K562 (cell line): ENCODE results near the gene IFITM2. TPM values are rescaled to one million over a fixed set of nuclear protein-coding genes. Genes with fewer than 3 reads are reported as not detected.

Experiments used
- CTBP1 ChIP-seq: fragments of 450-650 bp; IDR thresholded peaks from 2 replicates; pipeline ENCODE4 v1.6.1; 2016; ENCODE audit warnings: borderline replicate concordance
- DIDO1 ChIP-seq: fragments of 450-650 bp; IDR thresholded peaks from 2 replicates; pipeline ENCODE4 v1.6.1; 2016; ENCODE audit warnings: low read depth, missing biosample characterization, missing genetic modification characterization
- E2F6 ChIP-seq, 2 experiments: IDR thresholded peaks; 2 replicates each; pipeline ENCODE4 v1.6.1; 2011; ENCODE audit warnings: borderline replicate concordance in 1 of 2, control low read depth in 1 of 2, low read depth in 1 of 2, low read length in 1 of 2, mild to moderate bottlenecking in 1 of 2, mixed read lengths in 1 of 2, moderate library complexity in 1 of 2; ENCODE audit not compliant: insufficient read depth in 1 of 2, insufficient read length in 1 of 2, poor library complexity in 1 of 2, severe bottlenecking in 1 of 2; ENCODE audit errors: extremely low read depth in 1 of 2
- HDAC1 ChIP-seq, 2 experiments: fragments of 450-650 bp; IDR thresholded peaks; 2 replicates each; pipeline ENCODE4 v1.6.1; 2016 to 2017; ENCODE audit warnings: inconsistent platforms in 1 of 2, mild to moderate bottlenecking in 1 of 2, moderate library complexity in 1 of 2
- HLTF ChIP-seq: fragments of 450-650 bp; IDR thresholded peaks from 2 replicates; pipeline ENCODE4 v1.6.1; 2016
- KDM4B ChIP-seq, 2 experiments: fragments of 450-650 bp in 1 of 2; sonication (generic) in 1 of 2; IDR thresholded peaks; 2 replicates each; pipeline ENCODE4 v1.6.1; 2016 to 2017; ENCODE audit warnings: borderline replicate concordance in 2 of 2, antibody characterized with exemption in 1 of 2, low read depth in 1 of 2, mild to moderate bottlenecking in 1 of 2
- MIER1 ChIP-seq: fragments of 450-650 bp; IDR thresholded peaks from 2 replicates; pipeline ENCODE4 v1.6.1; 2016; ENCODE audit warnings: antibody characterized with exemption, mild to moderate bottlenecking, low read depth
- NR4A1 ChIP-seq, 2 experiments: fragments of 250-450 bp in 1 of 2; fragments of 450-650 bp in 1 of 2; sonication (Bioruptor Pico) in 1 of 2; IDR thresholded peaks; 2 replicates each; pipeline versions ENCODE4 v1.4.0 to v1.6.1; 2016 to 2020; ENCODE audit warnings: mild to moderate bottlenecking in 2 of 2, missing compliant biosample characterization in 1 of 2, missing genetic modification characterization in 1 of 2, moderate library complexity in 1 of 2
- NRF1 ChIP-seq, 2 experiments: fragments of 450-650 bp; IDR thresholded peaks in 1 of 2; conservative IDR thresholded peaks in 1 of 2; 2 replicates each; pipeline ENCODE4 v1.6.1; 2014; ENCODE audit warnings: mild to moderate bottlenecking in 2 of 2
- POLR2A ChIP-seq: fragments of 450-650 bp; conservative IDR thresholded peaks from 2 replicates; pipeline ENCODE4 v1.6.1; 2016
- PRMT5 ChIP-seq: sonication (generic); formaldehyde crosslinking; IDR thresholded peaks from 2 replicates; pipeline ENCODE4 v1.5.0; 2020; ENCODE audit warnings: missing genetic modification reagents
- RBM14 ChIP-seq: fragments of 200-400 bp; formaldehyde crosslinking; IDR thresholded peaks from 2 replicates; pipeline ENCODE4 v1.6.1; 2018; ENCODE audit warnings: low read depth, mild to moderate bottlenecking, low read length, moderate library complexity, borderline replicate concordance; ENCODE audit not compliant: insufficient read depth
- SAFB2 ChIP-seq: fragments of 200-400 bp; formaldehyde crosslinking; IDR thresholded peaks from 2 replicates; pipeline ENCODE4 v1.6.1; 2018; ENCODE audit warnings: borderline replicate concordance, low read length, low read depth, moderate library complexity; ENCODE audit not compliant: severe bottlenecking
- SIN3B ChIP-seq: fragments of 450-650 bp; IDR thresholded peaks from 2 replicates; pipeline ENCODE4 v1.6.1; 2017; ENCODE audit warnings: low read depth, mild to moderate bottlenecking, moderate library complexity
- SP1 ChIP-seq: sonication (generic); formaldehyde crosslinking; IDR thresholded peaks from 2 replicates; pipeline ENCODE4 v1.8.1; 2022; ENCODE audit warnings: mild to moderate bottlenecking, missing genetic modification reagents
- TSC22D4 ChIP-seq: fragments of 450-650 bp; IDR thresholded peaks from 2 replicates; pipeline ENCODE4 v1.6.1; 2016; ENCODE audit warnings: missing genetic modification characterization, missing biosample characterization, control low read depth
- ZNF3 ChIP-seq: fragments of 250-450 bp; sonication (Bioruptor Pico); IDR thresholded peaks from 2 replicates; pipeline ENCODE4 v1.5.0; 2021; ENCODE audit warnings: mild to moderate bottlenecking, moderate library complexity
- ZNF41 ChIP-seq: fragments of 250-450 bp; sonication (Bioruptor Pico); conservative IDR thresholded peaks from 2 replicates; pipeline ENCODE4 v1.4.0; 2020; ENCODE audit warnings: mild to moderate bottlenecking
- ZSCAN29 ChIP-seq: fragments of 450-650 bp; IDR thresholded peaks from 2 replicates; pipeline ENCODE4 v1.6.1; 2017
- ZSCAN32 ChIP-seq: fragments of 450-650 bp; formaldehyde crosslinking; IDR thresholded peaks from 2 replicates; pipeline ENCODE4 v1.4.0; 2020; ENCODE audit warnings: mild to moderate bottlenecking, moderate library complexity
- polyA plus RNA-seq, 8 experiments: library from polyadenylated mRNA; depleted of rRNA in 4 of 8; stranded (reverse) in 5 of 8; unstranded in 3 of 8; fragments of >200 nt; fragmentation: Nextera tagmentation in 2 of 8; fragmentation: Illumina TruSeq in 1 of 8; extraction: Ambion mirVana in 2 of 8; extraction: Trizol in 1 of 8; gene quantifications; 2 replicates each; pipeline versions ENCODE4 v1.2.1 to v1.2.3, GENCODE V29; 2011 to 2014; ENCODE audit warnings: inconsistent platforms in 1 of 8, missing spikeins in 1 of 8
- total RNA-seq, 7 experiments: library from RNA; depleted of rRNA in 6 of 7; stranded (reverse); fragments of >200 nt in 6 of 7; fragmentation: Illumina TruSeq in 2 of 7; extraction: Trizol in 2 of 7; gene quantifications; 2 replicates each; pipeline versions ENCODE4 v1.2.1 to v1.2.3, GENCODE V29; 2011 to 2021; ENCODE audit warnings: low replicate concordance in 1 of 7
- TF ChIP-seq, protein P1 (sequence below): fragments of 200-800 bp; sonication (Bioruptor generic); IDR thresholded peaks from 2 replicates; pipeline ENCODE4 v1.6.1; 2017; ENCODE audit warnings: missing genetic modification characterization, missing compliant biosample characterization
- TF ChIP-seq, protein P2 (sequence below): fragments of 250-450 bp; sonication (Bioruptor Pico); IDR thresholded peaks from 2 replicates; pipeline ENCODE4 v1.4.0; 2020

Gene IFITM2
- total and polyA plus RNA-seq, 9 of the 15 experiments (the other 6 are each of a cell fraction or from before 2014, with no cell fraction given) = 52.8 to 4,872 (median 356) TPM

DNA sequence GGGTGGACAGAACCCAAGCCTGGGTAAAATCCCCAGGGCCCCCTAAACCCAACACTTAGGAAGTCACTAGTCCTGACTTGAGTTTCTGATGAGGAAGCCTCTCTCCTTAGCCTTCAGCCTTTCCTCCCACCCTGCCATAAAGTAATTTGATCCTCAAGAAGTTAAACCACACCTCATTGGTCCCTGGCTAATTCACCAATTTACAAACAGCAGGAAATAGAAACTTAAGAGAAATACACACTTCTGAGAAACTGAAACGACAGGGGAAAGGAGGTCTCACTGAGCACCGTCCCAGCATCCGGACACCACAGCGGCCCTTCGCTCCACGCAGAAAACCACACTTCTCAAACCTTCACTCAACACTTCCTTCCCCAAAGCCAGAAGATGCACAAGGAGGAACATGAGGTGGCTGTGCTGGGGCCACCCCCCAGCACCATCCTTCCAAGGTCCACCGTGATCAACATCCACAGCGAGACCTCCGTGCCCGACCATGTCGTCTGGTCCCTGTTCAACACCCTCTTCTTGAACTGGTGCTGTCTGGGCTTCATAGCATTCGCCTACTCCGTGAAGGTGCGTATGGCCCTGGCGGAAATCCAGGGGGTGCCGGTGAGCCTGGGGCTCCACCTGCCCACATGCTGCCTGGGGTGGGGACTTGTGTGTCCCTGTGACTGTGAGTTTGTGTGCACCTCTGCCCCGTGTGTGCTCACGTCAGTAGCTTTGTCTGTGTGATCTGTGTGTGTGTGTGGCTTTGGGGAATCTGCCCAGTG, 6.4 kb downstream of the IFITM2 start, which contains the start of gene IFITM1 (continued):
- TF ChIP-seq NR4A1 (CRISPR knock-in tag; IDR thresholded peaks at IDR 0.05) (no peak), NR4A1 (tag; IDR thresholded peaks at IDR 0.05) (no peak), NRF1 (conservative IDR thresholded peaks at IDR 0.05 in 1 of 2, IDR thresholded peaks at IDR 0.05 in 1 of 2) (peak in 1 of 2 experiments; percentile 14; a peak in 1 of 4 replicates), MIER1 (no peak), SP1 (CRISPR knock-in tag) (no peak), SIN3B (no peak), CTBP1 (peak; percentile 48), ZNF3 (CRISPR knock-in tag) (no peak), ZSCAN32 (CRISPR knock-in tag) (no peak), TSC22D4 (tag) (no peak), HLTF (peak; percentile 39; the same call in 1 of the 2 replicates), KDM4B (IDR thresholded peaks at IDR 0.05; ENCODE audit: borderline replicate concordance in 2 of 2, low read depth in 1 of 2) (no peak), E2F6 (IDR thresholded peaks at IDR 0.05; ENCODE audit: borderline replicate concordance in 1 of 2, extremely low read depth in 1 of 2, insufficient read depth in 1 of 2, insufficient read length in 1 of 2, low read depth in 1 of 2, low read length in 1 of 2, poor library complexity in 1 of 2, severe bottlenecking in 1 of 2) (no peak), RBM14 (no peak), PRMT5 (CRISPR knock-in tag) (no peak), HDAC1 (IDR thresholded peaks at IDR 0.05) (peak in 1 of 2 experiments; percentile 85; a peak in 2 of 4 replicates), DIDO1 (tag) (no peak), SAFB2 (no peak), POLR2A (peak; percentile 97), ZNF41 (CRISPR knock-in tag) (no peak), ZSCAN29 (no peak)
- TF ChIP-seq, protein P1, sequence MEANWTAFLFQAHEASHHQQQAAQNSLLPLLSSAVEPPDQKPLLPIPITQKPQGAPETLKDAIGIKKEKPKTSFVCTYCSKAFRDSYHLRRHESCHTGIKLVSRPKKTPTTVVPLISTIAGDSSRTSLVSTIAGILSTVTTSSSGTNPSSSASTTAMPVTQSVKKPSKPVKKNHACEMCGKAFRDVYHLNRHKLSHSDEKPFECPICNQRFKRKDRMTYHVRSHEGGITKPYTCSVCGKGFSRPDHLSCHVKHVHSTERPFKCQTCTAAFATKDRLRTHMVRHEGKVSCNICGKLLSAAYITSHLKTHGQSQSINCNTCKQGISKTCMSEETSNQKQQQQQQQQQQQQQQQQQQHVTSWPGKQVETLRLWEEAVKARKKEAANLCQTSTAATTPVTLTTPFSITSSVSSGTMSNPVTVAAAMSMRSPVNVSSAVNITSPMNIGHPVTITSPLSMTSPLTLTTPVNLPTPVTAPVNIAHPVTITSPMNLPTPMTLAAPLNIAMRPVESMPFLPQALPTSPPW (CRISPR knock-in tag) = peak; percentile 48
- TF ChIP-seq, protein P2, sequence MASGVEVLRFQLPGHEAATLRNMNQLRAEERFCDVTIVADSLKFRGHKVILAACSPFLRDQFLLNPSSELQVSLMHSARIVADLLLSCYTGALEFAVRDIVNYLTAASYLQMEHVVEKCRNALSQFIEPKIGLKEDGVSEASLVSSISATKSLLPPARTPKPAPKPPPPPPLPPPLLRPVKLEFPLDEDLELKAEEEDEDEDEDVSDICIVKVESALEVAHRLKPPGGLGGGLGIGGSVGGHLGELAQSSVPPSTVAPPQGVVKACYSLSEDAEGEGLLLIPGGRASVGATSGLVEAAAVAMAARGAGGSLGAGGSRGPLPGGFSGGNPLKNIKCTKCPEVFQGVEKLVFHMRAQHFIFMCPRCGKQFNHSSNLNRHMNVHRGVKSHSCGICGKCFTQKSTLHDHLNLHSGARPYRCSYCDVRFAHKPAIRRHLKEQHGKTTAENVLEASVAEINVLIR = no peak
